GM18870 (cell line): ENCODE data around the gene NUP210.

Experiments
- ATAC-seq: cut with Tn5 transposase; IDR thresholded peaks from one replicate; pipeline ENCODE4 v1.9.1; 2021; ENCODE audit warnings: moderate library complexity; ENCODE audit not compliant: unreplicated experiment

The NUP210 gene

DNA sequence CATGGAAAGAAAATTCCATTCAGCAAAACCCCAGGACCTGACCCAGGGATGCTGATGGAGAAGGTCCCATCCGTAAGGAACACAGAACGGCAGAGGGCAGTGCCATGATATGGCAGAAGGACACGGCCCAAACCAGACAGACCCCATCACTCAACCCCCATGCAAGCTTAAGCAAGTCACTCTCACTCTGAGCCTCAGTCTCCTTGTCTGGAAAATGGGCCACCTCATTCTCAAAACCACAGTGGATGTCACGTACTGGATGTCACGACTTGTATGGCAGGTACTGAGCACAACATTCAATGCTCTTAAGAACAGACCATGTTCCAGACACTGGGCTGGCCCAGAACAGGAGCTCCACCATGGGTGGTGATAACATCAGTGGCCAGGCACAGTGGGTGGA is 90.4 kb downstream of the NUP210 start:
- no peak for ATAC-seq

DNA sequence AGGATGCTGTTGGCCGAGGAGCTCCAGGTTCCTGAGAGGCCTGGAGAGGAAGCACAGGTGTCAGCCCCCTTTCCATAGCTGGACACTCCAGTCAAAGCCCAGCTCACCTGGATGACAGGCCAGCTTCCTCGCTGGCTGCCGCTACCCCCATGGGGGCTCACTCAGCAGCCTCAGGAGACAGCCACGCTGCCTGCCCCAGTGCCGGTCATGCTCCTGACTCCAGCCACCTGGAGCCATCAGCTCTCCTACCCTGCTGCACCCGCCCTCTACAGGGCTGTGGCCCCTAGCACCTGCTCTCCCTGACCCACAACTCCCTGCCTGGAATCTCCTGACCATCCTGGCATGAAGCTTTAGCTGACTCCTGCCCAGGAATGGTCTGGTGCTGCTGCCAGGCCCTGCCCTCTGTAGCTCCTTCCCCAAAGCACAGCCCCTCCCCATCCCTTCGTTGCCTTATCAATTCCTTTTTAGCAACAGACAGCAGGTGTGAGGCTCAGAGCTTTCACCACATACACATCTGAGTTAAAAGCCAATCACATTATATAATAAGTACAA is 94.2 kb downstream of the NUP210 start:
- ATAC-seq: no peak

DNA sequence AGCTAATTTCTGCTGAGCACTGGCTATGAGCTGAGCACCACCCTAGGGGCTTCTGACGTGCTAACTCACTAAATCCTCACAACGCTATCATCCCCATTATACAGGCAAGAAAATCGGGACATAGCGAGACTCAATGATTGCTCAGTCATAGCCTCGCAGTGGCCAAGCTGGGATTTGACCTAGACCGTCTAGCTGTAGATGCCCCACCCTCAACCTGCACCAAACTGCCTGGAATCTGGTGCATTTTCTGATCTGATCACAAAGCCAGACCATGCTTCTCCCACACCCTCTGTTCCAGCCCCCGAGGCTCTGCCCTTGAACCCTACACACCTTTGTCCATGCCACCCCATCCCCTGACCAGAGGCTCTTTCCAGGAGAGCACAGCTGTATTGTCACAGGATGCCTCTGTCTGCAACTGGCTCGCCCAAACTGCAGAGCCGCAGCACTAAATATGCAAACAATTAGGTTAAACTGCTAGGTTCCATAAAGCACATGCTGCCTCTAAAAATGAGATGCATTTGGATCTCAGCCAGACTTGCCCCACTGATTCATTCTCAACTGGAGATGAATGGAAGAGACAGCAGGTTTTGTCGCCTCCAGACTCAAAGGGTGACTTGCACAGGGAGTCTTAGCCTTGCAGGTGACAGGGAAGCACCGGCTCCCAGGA is 95.2 kb downstream of the NUP210 start:
- ATAC-seq: no peak

DNA sequence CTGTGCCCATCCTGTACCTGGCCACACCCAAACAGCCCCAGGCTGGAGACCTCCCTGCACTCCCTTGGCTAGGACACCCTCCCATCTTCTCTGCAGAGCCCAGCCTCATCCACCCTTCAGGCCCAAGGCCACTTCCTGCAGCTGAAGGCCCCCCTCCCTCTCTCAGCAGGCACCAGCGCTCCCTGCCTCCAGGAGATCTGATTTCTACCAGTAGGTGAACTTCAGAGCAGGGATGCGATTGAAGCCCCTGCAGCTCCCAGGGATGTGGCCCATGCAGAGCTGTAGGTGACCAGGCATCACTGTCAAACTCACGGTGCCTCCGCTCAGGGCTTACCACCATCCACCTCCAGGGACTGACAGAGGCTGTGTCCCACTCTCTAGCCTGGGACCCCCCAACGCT is 96.3 kb downstream of the NUP210 start:
- ATAC-seq: no peak

DNA sequence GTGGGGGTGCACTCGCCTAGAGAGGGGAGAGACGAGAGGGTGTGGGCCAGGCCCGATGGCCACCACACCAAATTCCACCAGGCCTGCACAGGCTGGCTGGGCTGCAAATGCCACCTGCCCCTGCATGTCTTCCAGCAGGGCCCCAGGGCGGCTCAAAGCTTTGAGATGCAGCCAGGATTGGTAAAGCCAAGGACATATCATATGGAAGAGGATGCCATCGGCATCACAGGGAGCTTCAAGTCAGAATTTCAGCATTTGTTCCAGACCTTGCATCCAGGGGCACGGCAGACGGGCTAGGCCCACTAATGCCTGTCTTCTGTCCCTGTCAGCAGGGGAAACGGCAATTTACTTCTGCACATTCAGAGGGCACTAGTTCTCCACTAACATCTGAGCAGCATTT is 97.8 kb downstream of the NUP210 start:
- no peak for ATAC-seq

DNA sequence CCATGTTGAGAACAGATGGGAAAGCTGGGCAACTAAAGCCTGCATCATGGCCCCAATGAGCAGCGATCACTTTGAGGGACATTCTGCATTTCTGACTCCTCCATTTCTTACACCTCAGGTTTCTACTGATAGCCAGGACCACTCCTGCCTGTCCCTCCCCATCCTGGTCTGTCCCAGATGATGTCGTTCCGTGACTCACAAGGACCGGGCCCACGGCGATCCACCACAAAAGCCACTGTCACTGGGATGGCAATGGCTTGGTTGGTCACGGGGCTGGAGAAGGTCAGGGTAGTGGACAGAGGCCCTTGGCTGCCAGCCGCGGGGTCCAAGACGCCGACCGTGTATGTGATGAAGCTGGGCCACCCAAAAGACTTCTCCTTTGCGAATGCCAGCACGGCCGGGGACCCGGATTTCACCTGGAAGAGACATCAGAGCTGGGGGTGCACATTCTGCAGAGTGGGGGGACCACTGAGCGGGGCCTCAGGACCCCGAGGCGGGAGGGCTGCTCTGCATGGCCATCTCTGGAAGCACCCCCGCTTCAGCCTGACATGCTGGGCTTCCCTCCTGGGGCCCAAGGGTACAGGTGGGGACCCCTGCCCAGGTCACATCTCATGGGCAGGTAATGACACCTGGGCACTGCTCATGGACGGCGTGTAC is 100.4 kb downstream of the NUP210 start:
- ATAC-seq: no peak

DNA sequence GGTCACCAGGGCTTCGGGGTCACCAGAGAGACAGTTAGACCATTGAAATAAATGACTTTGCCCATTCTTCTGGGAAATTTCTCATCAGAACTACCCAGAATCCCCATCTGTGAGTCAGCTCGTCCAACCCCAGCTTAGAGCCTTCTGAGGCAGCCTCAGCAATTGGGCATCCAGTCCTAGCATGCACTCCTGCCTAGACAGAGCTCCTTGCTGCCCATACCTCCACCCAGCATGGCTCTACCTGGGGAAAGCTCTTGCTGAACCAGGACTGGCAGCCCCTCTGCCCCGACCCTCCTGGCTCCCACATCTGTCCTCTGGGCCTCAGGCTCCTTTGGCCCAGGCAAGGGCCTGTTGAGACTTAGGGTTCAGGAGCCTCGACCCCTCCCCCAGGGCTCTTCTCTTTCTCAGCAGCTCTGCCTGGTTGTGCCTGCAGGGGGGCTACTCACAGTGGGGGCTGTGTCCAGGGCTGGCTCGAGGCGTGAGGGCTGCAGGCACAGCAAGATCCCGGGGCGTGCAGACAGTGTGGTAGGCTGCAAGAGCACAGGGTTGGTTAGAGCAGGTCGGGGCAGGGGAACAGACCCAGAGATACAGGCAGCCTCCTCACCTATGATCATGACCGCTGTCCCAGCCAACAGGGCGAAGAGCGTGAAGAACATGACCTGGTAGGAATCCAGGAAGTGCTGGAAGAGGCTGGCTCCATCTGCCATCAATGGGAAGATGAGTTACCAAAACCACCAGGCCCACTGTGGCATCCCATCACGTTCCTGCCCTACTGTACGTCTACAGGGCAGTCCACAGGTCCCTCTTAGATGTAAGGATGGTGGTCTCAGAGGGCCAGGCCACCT is 101.3 kb downstream of the NUP210 start:
- ATAC-seq: no peak

DNA sequence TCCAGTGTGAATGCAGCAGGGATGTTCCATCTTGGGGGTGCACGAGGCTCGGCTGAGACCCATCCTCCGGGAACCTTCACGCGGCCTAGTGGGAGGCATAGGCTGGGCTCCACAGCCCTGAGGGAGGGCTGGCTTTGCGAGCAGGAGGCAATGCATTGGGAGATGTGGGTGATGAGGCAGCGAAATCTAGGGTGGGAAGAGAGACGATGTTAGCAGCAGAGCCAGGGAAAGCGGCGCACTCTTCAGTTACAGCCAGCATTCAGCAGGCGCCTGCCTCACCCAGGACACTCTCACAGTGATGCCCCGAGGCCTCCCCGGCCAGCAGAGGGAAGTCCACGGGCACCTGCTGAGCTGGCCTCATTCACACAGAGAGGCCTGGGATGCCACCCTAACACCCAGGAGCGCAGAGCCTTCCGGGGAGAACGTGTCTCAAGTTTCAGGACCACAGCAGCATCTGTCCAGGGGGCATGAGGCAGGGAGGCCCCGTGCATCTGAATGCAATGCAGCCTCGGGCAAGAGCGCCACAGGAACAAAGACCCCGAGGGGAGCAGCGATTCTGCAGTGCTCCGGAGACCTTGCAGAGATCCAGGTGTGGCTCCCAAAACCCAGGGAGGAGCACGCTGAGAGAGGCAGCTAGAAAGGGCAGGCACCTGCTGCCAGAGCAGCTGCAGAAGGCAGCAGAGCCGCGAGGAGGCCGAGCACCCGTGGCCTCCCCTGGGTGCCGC is 102.4 kb downstream of the NUP210 start:
- no peak for ATAC-seq

DNA sequence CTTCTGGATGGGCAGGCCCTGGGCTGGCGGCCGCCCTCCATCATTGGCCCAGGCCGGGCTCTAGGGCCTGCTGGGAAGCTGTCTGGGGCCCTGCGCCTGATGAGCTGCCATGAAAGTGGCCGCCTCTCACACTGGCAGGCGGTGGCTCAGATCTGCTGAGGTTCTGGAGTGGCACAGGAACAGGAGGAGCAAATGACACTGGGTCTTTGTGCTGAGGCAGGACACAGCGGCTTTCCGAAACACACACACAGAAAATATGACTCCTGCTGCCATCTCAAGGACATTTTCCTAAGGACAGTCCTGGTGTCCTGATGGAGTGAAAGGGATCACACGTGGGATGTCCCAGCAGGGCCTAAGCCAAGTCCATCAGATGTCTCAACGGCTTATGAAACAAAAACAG is 103.5 kb downstream of the NUP210 start:
- ATAC-seq: no peak

DNA sequence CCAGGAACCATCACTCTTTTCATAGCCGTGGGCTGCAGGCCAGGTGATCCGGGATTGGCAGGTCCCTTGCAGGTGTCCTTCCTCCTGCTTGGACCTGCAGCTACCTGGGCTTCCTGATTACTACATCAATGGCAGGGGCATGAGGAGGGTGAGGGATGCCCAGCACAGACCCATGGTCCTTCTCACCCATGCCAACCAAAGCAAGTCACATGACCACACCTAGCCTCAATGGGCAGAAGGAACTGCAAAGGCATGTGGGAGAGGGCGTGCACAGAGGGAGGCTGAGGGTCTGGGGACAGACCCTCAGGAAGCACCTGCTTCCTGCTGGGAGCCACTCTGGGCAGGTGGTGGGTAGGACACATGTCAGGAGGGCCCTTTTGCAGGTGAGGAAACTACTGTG is 105.2 kb downstream of the NUP210 start:
- ATAC-seq: no peak

DNA sequence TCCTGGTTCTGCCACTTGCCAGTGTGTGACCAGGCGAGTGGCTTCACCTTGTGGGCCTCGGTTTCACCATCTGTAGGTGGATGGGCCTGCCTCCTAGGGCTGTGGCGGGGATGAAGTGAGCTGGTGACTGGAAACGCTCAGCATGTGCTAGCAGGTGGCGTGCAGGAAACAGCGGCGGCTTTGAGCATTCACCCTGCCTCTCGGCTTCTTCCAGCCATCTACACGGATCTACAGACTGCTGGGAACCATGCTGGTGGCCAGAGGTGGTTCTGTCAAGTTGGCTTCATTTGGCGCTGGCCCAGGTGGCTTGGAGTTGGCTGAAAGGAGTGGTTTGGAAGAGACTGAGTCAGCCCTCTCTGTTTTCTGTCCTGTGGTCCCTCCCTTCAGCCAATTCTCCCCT is 106.3 kb downstream of the NUP210 start:
- ATAC-seq: no peak

DNA sequence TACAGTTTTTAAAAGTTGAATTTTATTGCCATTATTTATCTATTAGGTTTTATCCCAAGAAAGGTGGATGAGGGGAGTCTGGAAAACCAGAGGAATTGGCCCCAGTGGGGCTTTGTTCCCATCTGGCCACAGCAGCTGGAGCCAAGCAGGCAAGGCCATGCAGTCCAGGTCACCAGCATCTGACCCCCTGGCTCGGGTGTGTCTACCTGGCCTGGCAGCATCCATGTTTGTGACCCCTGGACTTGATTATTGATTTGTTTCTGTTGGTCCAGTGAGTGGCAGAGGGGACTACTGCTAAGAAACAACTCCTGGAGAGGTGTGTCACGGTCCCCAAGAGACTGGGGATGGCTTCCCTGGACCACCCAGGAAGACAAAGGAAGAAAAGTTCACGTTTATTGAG is 111.1 kb downstream of the NUP210 start:
- no peak for ATAC-seq

DNA sequence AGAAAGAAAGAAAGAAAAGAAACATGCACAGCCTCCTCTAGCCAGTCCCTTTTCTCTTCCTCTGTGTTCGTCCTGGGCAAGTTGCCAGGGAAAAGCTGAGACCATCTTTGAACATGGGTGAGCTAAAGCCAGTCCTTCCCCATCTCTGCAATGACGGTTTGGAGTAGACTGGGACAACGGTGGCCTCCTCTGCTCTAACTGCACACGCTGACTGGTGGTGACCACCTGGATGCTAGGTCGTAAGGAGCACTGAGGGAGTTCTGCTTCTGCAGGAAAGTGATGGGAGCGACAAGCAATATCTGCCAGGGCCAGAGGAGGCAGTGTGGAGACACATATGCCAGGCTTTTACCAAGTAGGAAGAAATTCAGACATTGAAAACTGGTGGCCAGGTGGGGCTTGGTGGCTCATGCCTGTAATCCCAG is 111.7 kb downstream of the NUP210 start:
- no peak for ATAC-seq

DNA sequence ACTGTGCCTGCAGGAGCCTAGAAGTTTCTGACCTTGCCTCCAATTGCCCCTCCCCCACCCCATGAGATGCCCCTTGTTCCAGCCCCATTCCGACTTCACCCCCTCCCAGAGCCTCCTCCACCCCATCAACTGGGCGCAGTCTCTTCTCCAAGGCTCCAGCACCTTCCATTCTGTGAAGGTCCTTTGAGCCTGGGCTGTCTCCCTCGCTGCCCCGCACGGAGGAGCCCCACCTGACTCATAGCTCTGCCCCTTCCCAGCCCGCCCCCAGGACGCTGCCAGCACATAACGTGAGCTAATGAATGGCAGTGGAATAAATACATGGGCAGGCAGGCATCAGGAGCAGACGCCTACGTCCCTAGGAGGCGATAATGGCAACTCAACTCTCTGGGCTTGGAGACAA is 113.1 kb downstream of the NUP210 start:
- no peak for ATAC-seq

DNA sequence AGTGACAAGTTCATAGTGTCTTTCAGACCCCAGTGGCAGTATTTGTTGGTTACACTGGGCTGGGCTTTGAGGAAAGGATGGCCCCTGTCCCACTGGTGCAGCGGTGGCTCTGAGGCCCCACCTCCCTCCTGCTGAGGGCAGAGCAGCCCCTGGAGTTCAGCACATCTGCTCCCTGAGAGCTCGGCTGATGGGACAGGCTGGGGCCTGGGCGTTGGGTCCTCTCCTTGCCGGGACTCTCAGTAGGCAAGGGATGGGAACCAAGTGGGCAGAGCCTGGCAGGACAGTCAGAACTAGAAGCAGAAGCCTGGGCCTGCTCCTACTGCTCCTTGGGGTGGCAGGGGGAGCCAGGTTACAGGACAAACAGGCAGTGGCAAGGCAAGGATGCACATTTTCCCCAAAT is 114.5 kb downstream of the NUP210 start:
- ATAC-seq: no peak

DNA sequence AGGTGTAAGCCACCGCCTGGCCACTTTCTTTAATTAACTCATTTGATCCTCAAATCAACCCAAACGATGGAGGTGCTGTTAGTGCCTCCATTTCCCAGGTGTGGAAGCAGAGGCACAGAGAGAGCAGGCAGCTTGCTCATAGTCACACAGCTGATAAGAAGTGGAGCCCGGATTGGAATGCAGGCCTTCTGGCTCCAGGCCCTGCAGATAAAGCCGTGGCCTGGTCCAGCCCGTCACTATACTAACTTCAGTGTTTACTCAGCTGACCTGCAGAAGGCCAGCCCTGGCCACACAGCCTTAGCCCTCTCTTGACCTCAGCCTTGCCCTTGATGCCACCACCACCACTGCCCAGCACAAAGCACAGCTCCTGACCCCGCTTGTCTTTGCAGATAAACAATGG is 116.7 kb downstream of the NUP210 start:
- ATAC-seq: no peak

DNA sequence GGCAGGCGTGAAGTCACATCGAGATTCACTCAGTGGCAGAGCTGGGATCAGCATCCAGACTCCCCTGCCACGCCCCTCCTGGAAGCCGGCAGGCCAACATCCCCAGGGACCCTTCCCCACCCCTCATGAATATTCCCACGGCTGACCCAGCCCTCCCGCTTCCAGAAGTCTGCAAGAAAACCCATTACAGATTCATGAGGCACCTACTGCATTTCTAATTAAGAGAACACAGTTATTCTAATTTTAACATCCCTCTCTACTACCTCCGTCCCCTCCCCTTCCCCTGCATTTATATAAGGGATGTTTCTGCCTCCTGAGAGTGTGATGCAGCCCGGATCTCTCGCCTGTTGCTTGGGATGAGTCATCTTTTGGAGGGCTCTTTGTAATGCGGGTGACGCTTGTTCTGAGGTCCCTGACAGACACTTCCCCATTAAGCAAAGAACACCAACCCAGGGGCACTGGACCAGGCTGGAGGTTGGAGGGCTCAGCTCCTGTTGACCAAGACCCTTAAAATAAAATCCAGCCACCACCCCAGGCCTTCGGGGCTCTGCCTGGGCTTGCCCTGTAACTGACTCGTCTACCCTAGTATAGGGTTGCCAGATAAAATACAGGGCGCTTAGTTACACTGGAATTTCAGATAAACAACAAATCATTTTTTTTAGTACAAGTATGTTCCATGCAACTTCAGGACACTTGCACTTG is 118.7 kb downstream of the NUP210 start:
- ATAC-seq: no peak

DNA sequence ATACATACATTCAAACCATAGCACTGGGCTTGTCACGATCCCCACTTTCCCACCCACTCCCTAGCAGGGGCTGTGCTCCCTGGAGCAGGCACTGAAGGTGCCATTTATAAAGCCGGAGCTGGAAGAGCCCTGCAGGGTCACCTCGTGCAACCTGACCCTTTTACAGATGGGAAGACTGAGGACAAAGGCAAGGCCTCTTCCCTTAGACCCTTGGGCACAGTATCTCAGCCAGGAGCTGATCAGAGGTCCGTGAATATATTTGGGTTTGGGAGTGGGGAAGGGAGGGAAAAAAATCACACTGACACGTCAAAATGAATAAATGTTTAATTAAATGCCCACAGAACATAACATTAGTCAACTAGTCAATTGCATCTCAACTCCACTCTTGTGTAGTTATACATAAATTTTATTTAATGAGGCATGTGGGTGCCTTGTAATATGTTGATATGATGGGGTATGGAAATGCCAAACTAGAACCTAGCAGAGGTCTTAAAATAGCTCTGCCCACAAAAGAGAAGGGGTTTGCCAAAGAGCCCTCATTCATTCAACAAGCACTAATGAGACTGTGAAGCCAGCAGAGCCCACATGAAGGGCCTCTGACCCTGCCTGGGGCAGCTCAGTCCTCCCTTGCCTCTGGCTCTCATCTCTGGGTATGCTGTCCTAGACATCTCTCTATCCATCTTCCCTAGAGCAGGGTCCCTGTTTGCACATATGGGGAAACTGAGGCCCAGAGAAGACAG is 119.4 kb downstream of the NUP210 start:
- no peak for ATAC-seq

DNA sequence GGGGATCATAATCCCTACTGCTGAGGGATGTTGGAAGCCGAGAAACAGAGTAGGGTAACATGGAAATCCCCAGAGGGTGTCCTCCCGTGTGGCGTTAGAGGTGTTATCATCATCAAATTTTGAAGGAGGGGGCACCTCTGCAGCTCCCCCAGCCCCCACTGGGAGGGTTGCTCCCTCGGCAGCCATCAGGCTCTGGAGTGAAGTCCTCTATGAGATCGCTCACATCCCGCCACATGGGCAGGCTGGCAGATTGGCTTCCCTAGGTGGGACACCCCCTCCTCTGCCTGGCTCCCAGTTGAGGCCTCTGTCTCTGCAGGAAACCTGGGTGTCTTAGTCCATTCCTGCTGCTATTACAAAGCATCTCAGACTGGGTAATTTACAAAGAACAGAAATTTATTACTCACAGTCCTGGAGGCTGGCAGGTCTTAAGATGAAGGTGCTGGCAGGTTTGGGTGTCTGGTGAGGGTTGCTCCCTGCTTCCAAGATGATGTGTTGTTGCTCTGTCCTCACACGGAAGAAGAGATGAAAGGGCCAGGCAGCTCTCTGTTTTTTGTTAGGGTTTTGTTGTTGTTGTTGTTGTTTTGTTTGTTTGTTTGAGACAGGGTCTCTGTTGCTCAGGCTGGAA is 120.5 kb downstream of the NUP210 start:
- no peak for ATAC-seq
